Endothelial cell of umbilical vein (primary cell): Measurements from ENCODE around the gene AGO1. TPM values are rescaled to one million over a fixed set of nuclear protein-coding genes. Genes with fewer than 3 reads are reported as not detected.

Experiments used
- BruUV-seq: library from RNA; stranded (reverse); fragments of 400-500 nt; replicated peaks from 2 replicates; lab custom pipeline; 2021; lab: Mats Ljungman, UMichigan
- CTCF ChIA-PET: fragments of 300-600, 350-600 bp; sonication (Branson Sonifier 250); formaldehyde crosslinking; loops from one replicate; lab custom pipeline; 2021; ENCODE audit warnings: antibody characterized with exemption, inconsistent platforms; lab: Charles Lee
- POLR2A ChIA-PET: fragments of 300-600, 350-600 bp; sonication (Branson Sonifier 250); formaldehyde crosslinking; loops from one replicate; lab custom pipeline; 2021; ENCODE audit warnings: antibody characterized with exemption, inconsistent platforms; lab: Charles Lee
- DNase-seq: peaks from one replicate; pipeline ENCODE4 v3.0.0-alpha.2; 2011; ENCODE audit warnings: low read depth, low spot score
- FAIRE-seq: peaks from 2 replicates; lab custom pipeline; 2011; peaks lifted over from hg19 to GRCh38; lab: Jason Lieb, UNC
- H2AFZ ChIP-seq: 2 replicates; pipeline ENCODE4 v1.6.0; 2012; ENCODE audit warnings: low read depth, low read length, control low read depth, inconsistent platforms
- H3K27ac ChIP-seq: 2 replicates; pipeline ENCODE4 v1.5.1; 2011; ENCODE audit warnings: low read depth, mild to moderate bottlenecking, control low read depth, low read length, moderate library complexity; ENCODE audit not compliant: insufficient read depth
- H3K27me3 ChIP-seq, 2 experiments: 2 replicates each; pipeline versions ENCODE4 v1.6.0 to v1.6.1; 2011; ENCODE audit warnings: low read length in 2 of 2, mixed read lengths in 1 of 2; ENCODE audit not compliant: control insufficient read depth in 2 of 2, insufficient read depth in 2 of 2
- H3K36me3 ChIP-seq, 2 experiments: 2 replicates in 1 of 2; 3 replicates in 1 of 2; pipeline ENCODE4 v1.5.1; 2011; ENCODE audit warnings: low read length in 2 of 2, mild to moderate bottlenecking in 1 of 2, moderate library complexity in 1 of 2; ENCODE audit not compliant: control insufficient read depth in 2 of 2, insufficient read depth in 2 of 2; ENCODE audit errors: extremely low read depth in 1 of 2
- H3K4me1 ChIP-seq: 3 replicates; pipeline ENCODE4 v1.5.1; 2011; ENCODE audit warnings: mild to moderate bottlenecking, low read length; ENCODE audit not compliant: control insufficient read depth, insufficient read depth; ENCODE audit errors: extremely low read depth
- H3K4me2 ChIP-seq: 2 replicates; pipeline ENCODE4 v1.6.1; 2011; ENCODE audit warnings: low read length, control low read depth, mixed read lengths; ENCODE audit not compliant: insufficient read depth
- H3K4me3 ChIP-seq, 3 experiments: fragments of 200-600 bp in 1 of 3; sonication (generic), shearing (Covaris generic) in 1 of 3; replicated peaks in 1 of 3; 2 replicates each; pipeline ENCODE4 v1.5.1; 2011 to 2016; ENCODE audit warnings: control low read depth in 3 of 3, low read length in 3 of 3, mild to moderate bottlenecking in 2 of 3, inconsistent platforms in 1 of 3, low read depth in 1 of 3, moderate library complexity in 1 of 3; ENCODE audit not compliant: insufficient read depth in 1 of 3
- H3K79me2 ChIP-seq: 2 replicates; pipeline ENCODE4 v1.6.0; 2012; ENCODE audit warnings: low read length, inconsistent platforms; ENCODE audit not compliant: control insufficient read depth, insufficient read depth
- H3K9ac ChIP-seq: replicated peaks from 2 replicates; pipeline ENCODE3; 2011; ENCODE audit warnings: low read length, control low read depth; ENCODE audit not compliant: insufficient read depth; ENCODE audit errors: extremely low read depth
- H3K9me1 ChIP-seq: replicated peaks from 3 replicates; pipeline ENCODE4 v1.6.0; 2011; ENCODE audit warnings: mild to moderate bottlenecking, low read length; ENCODE audit not compliant: control insufficient read depth, insufficient read depth; ENCODE audit errors: extremely low read depth
- H3K9me3 ChIP-seq: replicated peaks from 2 replicates; pipeline ENCODE4 v1.5.1; 2012; ENCODE audit warnings: low read length, inconsistent platforms; ENCODE audit not compliant: control insufficient read depth, insufficient read depth
- H4K20me1 ChIP-seq: replicated peaks from 2 replicates; pipeline ENCODE3; 2011; ENCODE audit warnings: mild to moderate bottlenecking, low read length; ENCODE audit not compliant: control insufficient read depth, insufficient read depth; ENCODE audit errors: extremely low read depth
- CTCF ChIP-seq, 2 donors: IDR thresholded peaks; 1 replicate in 1 of 2; 2 replicates in 1 of 2; pipeline ENCODE4 v1.5.1; 2011; ENCODE audit warnings: low read length in 2 of 2, mild to moderate bottlenecking in 2 of 2, moderate library complexity in 2 of 2, control low read depth in 1 of 2, inconsistent platforms in 1 of 2, low read depth in 1 of 2; ENCODE audit not compliant: insufficient read depth in 1 of 2; ENCODE audit errors: extremely low read depth in 1 of 2
- EZH2 ChIP-seq: IDR thresholded peaks from 2 replicates; pipeline ENCODE4 v1.6.1; 2012; ENCODE audit warnings: borderline replicate concordance, low read depth, mild to moderate bottlenecking, moderate library complexity, low read length, inconsistent platforms; ENCODE audit not compliant: severe bottlenecking
- FOS ChIP-seq: IDR thresholded peaks from 2 replicates; pipeline ENCODE4 v1.6.1; 2011; ENCODE audit warnings: mild to moderate bottlenecking, low read length, moderate library complexity, borderline replicate concordance; ENCODE audit not compliant: insufficient read depth
- GATA2 ChIP-seq: IDR thresholded peaks from 2 replicates; pipeline ENCODE4 v1.7.0; 2011; ENCODE audit warnings: low read depth, mild to moderate bottlenecking, moderate library complexity, mixed read lengths, low read length; ENCODE audit not compliant: insufficient read length, insufficient read depth
- MYC ChIP-seq: IDR thresholded peaks from one replicate; pipeline ENCODE4 v1.6.1; 2011; ENCODE audit warnings: mild to moderate bottlenecking, low read depth, low read length
- POLR2A ChIP-seq: IDR thresholded peaks from 2 replicates; pipeline ENCODE4 v1.6.1; 2012; ENCODE audit warnings: low read depth, mild to moderate bottlenecking, control low read depth, low read length
- POLR2AphosphoS5 ChIP-seq: IDR thresholded peaks from 2 replicates; pipeline ENCODE4 v1.6.1; 2012; ENCODE audit warnings: low read depth, mild to moderate bottlenecking, control low read depth, low read length, moderate library complexity; ENCODE audit not compliant: insufficient read depth
- dilution Hi-C: fragments of 300-500 bp; cut with MboI; formaldehyde crosslinking; loops from one replicate; pipeline ENCODE4 v1.15.0; 2019; ENCODE audit warnings: low sequenced_read_pairs; ENCODE audit not compliant: extremely low pct_ligation_motif_present
- intact Hi-C: fragments of 100-400 bp; cut with micrococcal nuclease; formaldehyde crosslinking; loops from one replicate; pipeline ENCODE4 v1.10.0; 2022
- polyA plus RNA-seq, 4 experiments: library from polyadenylated mRNA; depleted of rRNA in 3 of 4; stranded (reverse) in 3 of 4; unstranded in 1 of 4; fragments of >200 nt; gene quantifications; 2 replicates each; pipeline versions ENCODE4 v1.2.1 to v1.2.3, GENCODE V29; 2011 to 2012; ENCODE audit warnings: missing spikeins in 1 of 4
- total RNA-seq: library from RNA; stranded (reverse); gene quantifications from 2 replicates; pipeline ENCODE4 v1.2.3, GENCODE V29; 2021
- TF ChIP-seq, protein P1 (sequence below): IDR thresholded peaks from 2 replicates; pipeline ENCODE4 v1.6.1; 2011; ENCODE audit not compliant: insufficient read depth, insufficient read length

Gene AGO1
- total and polyA plus RNA-seq, 2 donors (not counting 3 experiments of a cell fraction or from before 2014, with no cell fraction given) = 10.8 to 31.0 TPM

DNA sequence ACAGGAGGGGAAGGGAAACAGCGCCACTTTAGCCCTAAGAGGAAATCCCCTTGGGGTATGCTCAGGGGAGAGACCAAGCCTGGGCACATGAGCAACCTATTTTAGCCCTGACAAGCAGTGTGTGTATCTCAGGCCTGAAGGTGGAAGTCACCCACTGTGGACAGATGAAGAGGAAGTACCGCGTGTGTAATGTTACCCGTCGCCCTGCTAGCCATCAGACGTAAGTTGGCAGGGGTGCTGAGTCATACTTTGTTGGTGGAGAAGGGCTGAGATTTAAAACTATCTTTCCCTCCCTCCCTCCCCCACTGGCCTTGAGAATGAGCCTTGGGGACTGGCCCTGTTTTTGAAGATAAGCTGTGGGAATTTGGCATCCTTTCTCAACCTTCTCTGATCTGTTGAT, 11.2 kb downstream of the AGO1 start:
- POLR2A ChIA-PET = no interaction called here

More for the DNA sequence above, 11.2 kb downstream of the AGO1 start:
- no peak for TF ChIP-seq FOS
- TF ChIP-seq MYC = no peak
- TF ChIP-seq POLR2AphosphoS5 = no peak
- no peak for TF ChIP-seq GATA2
- TF ChIP-seq, protein P1, sequence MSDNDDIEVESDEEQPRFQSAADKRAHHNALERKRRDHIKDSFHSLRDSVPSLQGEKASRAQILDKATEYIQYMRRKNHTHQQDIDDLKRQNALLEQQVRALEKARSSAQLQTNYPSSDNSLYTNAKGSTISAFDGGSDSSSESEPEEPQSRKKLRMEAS = no peak
- no peak for TF ChIP-seq CTCF (IDR thresholded peaks at IDR 0.05; ENCODE audit: extremely low read depth in 1 of 2, insufficient read depth in 1 of 2, low read depth in 1 of 2, low read length in 2 of 2)
- no peak for TF ChIP-seq POLR2A
- no peak for TF ChIP-seq EZH2
- H3K4me3 ChIP-seq = no peak overlapping the region
- H3K9me1 ChIP-seq = no peaks in the 10 kb centered on the region
- CTCF ChIA-PET = interaction anchor here (0.8 to 0.9 kb wide), 2 partner anchors 11 to 12 kb away, joined by 3 read pairs; partner anchors contain the start of gene AGO1
- H3K27ac ChIP-seq = no peak overlapping the region
- no TSS peak for BruUV-seq
- H3K9ac ChIP-seq = no peak overlapping the region
- H3K4me1 ChIP-seq = no peaks in the 10 kb centered on the region
- intact Hi-C loops = no loop called here
- no peaks in the 10 kb centered on the region for H3K79me2 ChIP-seq
- FAIRE-seq (no peak), DNase-seq (no peak)
- H3K27me3 ChIP-seq = no peaks in the 10 kb centered on the region
- no peaks in the 10 kb centered on the region for H4K20me1 ChIP-seq
- peaks cover 4 to 9% of the 10 kb centered on the region in 2 experiments for H3K36me3 ChIP-seq
- H3K4me2 ChIP-seq = no peak overlapping the region
- H3K9me3 ChIP-seq = no peaks in the 10 kb centered on the region
- H2AFZ ChIP-seq = no peak overlapping the region
- dilution Hi-C loops = no loop called here
